ENCODE data around the gene DALRD3. TPM values are rescaled to one million over a fixed set of nuclear protein-coding genes. Genes with fewer than 3 reads are reported as not detected.
A peak's percentile ranks its signal among the peaks of the same experiment; 100 is the strongest.
"Not testable (repeated sequence)": the region's sequence is repeated elsewhere in the genome, so short reads cannot be mapped to it uniquely, and the experiment has no call there.

DALRD3 gene
- total RNA-seq, 2 donors from 2014 or later, result 24.8 to 29.8 TPM

DNA sequence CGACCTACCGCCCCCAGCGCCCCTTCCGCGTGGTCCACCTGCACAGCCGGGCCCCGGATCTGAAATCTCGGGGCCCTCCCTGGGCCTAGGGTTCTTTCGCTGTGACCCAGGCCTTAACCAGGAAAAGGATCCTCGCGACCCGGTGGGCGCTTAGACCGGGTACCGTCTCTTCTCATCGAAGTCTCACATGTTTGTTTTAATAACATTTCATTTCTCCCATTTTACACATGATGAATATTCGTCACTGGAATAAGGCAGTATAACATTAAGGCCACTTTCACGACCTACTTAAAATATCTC is 277 bp upstream of the DALRD3 start:
- H3K27ac Mint-ChIP-seq, result peak overlapping the region; percentile 85

GRCh38 chr3:49017229-49017970 is 980 bp downstream of the DALRD3 start:
- no peaks in the 10 kb centered on the region for H3K27me3 Mint-ChIP-seq (ENCODE audit: low read depth)
- no peaks in the 10 kb centered on the region for H3K9me3 Mint-ChIP-seq
- H3K4me1 Mint-ChIP-seq (ENCODE audit: low read depth), result peaks cover 37% of the 10 kb centered on the region
- no peak overlapping the region for H3K27ac Mint-ChIP-seq
- H3K36me3 Mint-ChIP-seq (ENCODE audit: insufficient read depth in 2 of 2), result peaks cover 6% of the 10 kb centered on the region in 2 donors
- ATAC-seq (replicated peaks in 1 of 2) (no peak), DNase-seq (no peak)
- H3K4me3 Mint-ChIP-seq, result peak overlapping the region; percentile 91 to 94

More for the DNA sequence above, 277 bp upstream of the DALRD3 start:
- no peaks in the 10 kb centered on the region for H3K27me3 Mint-ChIP-seq (ENCODE audit: low read depth)
- peak overlapping the region; percentile 91 to 94 for H3K4me3 Mint-ChIP-seq
- peaks cover 10 to 12% of the 10 kb centered on the region in 2 donors for H3K36me3 Mint-ChIP-seq (ENCODE audit: insufficient read depth in 2 of 2)
- peaks cover 50% of the 10 kb centered on the region for H3K4me1 Mint-ChIP-seq (ENCODE audit: low read depth)
- ATAC-seq (replicated peaks in 1 of 2), result no peak
- DNase-seq, result no peak
- no peaks in the 10 kb centered on the region for H3K9me3 Mint-ChIP-seq

DNA sequence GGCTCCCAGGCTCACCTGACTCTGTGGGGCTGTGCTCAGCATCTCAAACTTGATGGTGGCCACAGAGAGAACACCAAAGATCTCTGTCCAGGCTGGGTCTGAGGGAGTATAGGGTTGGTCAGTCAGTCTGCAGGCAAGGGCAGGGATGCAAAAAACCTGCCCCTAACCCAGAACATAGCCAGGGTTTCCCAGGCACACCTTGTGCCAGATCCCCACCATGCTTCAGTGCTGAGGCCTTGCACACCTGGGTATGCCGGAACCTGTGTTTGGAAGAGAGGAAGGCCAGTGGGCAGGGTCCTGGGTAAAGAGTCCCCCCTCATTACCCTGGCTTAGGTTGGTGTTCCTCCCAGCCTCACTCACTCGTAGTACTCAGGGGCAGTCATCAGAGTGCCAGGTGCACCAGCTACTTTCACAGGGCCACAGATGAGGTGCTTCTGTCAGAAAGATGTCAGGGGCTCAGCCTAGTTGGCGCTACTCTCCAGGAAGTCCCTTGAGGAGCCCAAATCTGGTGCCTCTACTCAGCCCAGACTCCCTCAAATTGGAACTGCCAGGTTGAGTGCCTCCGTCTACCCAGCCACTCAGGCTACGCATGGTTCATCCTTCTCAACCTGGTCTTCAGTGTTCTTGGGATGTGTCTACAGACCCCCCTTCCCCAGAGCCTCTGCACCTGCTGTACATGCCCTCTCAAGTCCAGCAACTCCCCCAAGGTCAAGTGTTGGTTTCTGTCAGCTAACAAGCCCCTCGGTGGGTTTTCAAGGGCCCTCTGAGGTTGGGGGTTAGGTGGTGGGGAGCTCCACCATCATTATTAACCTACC is 1.8 kb downstream of the DALRD3 start:
- DNase-seq, result no peak
- no peak for ATAC-seq (replicated peaks in 1 of 2)
- Mint-ChIP-seq H3K36me3 (ENCODE audit: insufficient read depth in 2 of 2) (peaks cover 7 to 9% of the 10 kb centered on the region in 2 donors), H3K27ac (no peak overlapping the region), H3K9me3 (no peaks in the 10 kb centered on the region), H3K4me1 (ENCODE audit: low read depth) (peaks cover 43% of the 10 kb centered on the region), H3K27me3 (ENCODE audit: low read depth) (no peaks in the 10 kb centered on the region), H3K4me3 (peak overlapping the region; percentile 91 to 94)

DNA sequence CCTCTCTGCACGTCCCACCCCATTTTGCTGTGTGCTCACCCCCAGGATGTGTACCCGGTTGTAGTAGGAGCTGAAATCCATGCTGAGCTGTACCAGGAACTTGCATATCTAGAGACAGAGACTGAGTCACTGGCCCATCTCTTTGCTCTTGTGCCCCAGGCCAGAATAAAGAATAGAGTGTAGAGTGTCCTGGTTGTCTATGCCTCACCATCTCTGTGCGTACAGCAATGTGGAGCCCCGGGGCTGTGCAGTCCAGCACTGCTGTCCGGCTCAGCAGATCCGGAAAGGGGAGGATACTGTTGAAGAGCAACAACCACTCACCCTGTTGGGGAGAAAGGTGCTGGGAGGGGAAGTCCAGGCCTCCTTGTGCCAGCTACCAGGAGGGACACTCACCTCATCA is 2.6 kb downstream of the DALRD3 start:
- no peak for DNase-seq
- Mint-ChIP-seq H3K9me3 (no peaks in the 10 kb centered on the region), H3K4me1 (ENCODE audit: low read depth) (peaks cover 39% of the 10 kb centered on the region), H3K36me3 (ENCODE audit: insufficient read depth in 2 of 2) (peaks cover 4 to 7% of the 10 kb centered on the region in 2 donors), H3K27ac (no peak overlapping the region), H3K4me3 (no peak overlapping the region), H3K27me3 (ENCODE audit: low read depth) (no peaks in the 10 kb centered on the region)
- ATAC-seq (replicated peaks in 1 of 2), result no peak

GRCh38 chr3:49015072-49015471 is 3.3 kb downstream of the DALRD3 start:
- Mint-ChIP-seq H3K9me3 (no peaks in the 10 kb centered on the region), H3K4me3 (no peak overlapping the region), H3K27ac (peak overlapping the region; percentile 55), H3K36me3 (ENCODE audit: insufficient read depth in 2 of 2) (peaks cover 4 to 7% of the 10 kb centered on the region in 2 donors), H3K4me1 (ENCODE audit: low read depth) (peaks cover 37% of the 10 kb centered on the region), H3K27me3 (ENCODE audit: low read depth) (no peaks in the 10 kb centered on the region)
- ATAC-seq (replicated peaks in 1 of 2), result no peak
- no peak for DNase-seq

DNA sequence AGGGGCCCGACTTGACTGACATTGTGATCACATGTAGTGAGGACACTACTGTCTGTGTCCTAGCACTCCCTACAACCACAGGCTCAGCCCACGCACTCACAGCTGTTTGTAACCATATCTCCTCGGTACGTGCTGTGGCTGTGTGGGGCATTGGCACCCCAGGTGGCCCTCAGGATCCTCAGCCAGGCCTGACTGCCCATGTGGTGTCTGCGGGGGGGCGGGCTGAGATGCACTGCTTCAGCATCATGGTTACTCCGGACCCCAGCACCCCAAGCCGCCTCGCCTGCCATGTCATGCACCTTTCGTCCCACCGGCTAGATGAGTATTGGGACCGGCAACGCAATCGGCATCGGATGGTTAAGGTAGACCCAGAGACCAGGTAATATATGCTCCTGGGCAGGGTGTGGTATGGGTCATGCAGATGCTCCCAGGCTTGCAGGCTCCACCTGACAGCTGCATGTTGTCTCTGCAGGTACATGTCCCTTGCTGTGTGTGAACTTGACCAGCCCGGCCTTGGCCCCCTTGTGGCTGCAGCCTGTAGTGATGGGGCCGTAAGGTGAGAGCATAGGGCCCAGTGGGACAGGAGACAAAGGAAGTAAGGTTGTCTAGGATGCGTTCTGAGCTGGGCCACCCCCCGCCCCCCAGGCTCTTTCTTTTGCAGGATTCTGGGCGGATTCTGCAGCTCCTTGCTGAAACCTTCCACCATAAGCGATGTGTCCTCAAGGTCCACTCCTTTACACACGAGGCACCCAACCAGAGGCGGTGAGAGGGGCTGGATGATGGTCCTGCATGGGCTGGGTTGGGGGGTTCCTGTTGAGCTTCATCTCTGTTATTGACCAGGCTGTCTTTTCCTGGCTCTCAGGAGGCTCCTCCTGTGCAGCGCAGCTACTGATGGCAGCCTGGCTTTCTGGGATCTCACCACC is 4.4 kb downstream of the DALRD3 start:
- Mint-ChIP-seq H3K4me3 (no peak overlapping the region), H3K36me3 (ENCODE audit: insufficient read depth in 2 of 2) (peaks cover 4 to 7% of the 10 kb centered on the region in 2 donors), H3K27me3 (ENCODE audit: low read depth) (no peaks in the 10 kb centered on the region), H3K27ac (no peak overlapping the region), H3K4me1 (ENCODE audit: low read depth) (peaks cover 33% of the 10 kb centered on the region), H3K9me3 (no peaks in the 10 kb centered on the region)
- ATAC-seq (replicated peaks in 1 of 2), result peak; percentile 20 to 23
- peak; percentile 58 to 64 for DNase-seq

GRCh38 chr3:49013113-49013737 is 5.2 kb downstream of the DALRD3 start:
- DNase-seq (no peak), ATAC-seq (replicated peaks in 1 of 2) (no peak)
- Mint-ChIP-seq H3K4me1 (ENCODE audit: low read depth) (peaks cover 34% of the 10 kb centered on the region), H3K4me3 (no peak overlapping the region), H3K27ac (no peak overlapping the region), H3K36me3 (ENCODE audit: insufficient read depth in 2 of 2) (peaks cover 4 to 7% of the 10 kb centered on the region in 2 donors), H3K27me3 (ENCODE audit: low read depth) (no peaks in the 10 kb centered on the region), H3K9me3 (no peaks in the 10 kb centered on the region)

- Mint-ChIP-seq H3K27ac (no peak overlapping the region), H3K9me3 (no peaks in the 10 kb centered on the region), H3K27me3 (ENCODE audit: low read depth) (no peaks in the 10 kb centered on the region), H3K36me3 (ENCODE audit: insufficient read depth in 2 of 2) (peaks cover 4 to 7% of the 10 kb centered on the region in 2 donors), H3K4me3 (no peak overlapping the region), H3K4me1 (ENCODE audit: low read depth) (peaks cover 36% of the 10 kb centered on the region)
- ATAC-seq (replicated peaks in 1 of 2) (no peak), DNase-seq (no peak)
Observed at GRCh38 chr3:49012441-49013017, 5.9 kb downstream of the DALRD3 start.

- H3K4me1 Mint-ChIP-seq (ENCODE audit: low read depth), result peaks cover 31% of the 10 kb centered on the region
- H3K9me3 Mint-ChIP-seq, result no peaks in the 10 kb centered on the region
- H3K27ac Mint-ChIP-seq, result peak overlapping the region; percentile 55
- DNase-seq (no peak), ATAC-seq (replicated peaks in 1 of 2) (no peak)
- H3K4me3 Mint-ChIP-seq, result peak overlapping the region; percentile 56
- H3K27me3 Mint-ChIP-seq (ENCODE audit: low read depth), result no peaks in the 10 kb centered on the region
- peaks cover 4 to 7% of the 10 kb centered on the region in 2 donors for H3K36me3 Mint-ChIP-seq (ENCODE audit: insufficient read depth in 2 of 2)
Observed at GRCh38 chr3:49009396-49009795, 9.0 kb downstream of the DALRD3 start.

DNA sequence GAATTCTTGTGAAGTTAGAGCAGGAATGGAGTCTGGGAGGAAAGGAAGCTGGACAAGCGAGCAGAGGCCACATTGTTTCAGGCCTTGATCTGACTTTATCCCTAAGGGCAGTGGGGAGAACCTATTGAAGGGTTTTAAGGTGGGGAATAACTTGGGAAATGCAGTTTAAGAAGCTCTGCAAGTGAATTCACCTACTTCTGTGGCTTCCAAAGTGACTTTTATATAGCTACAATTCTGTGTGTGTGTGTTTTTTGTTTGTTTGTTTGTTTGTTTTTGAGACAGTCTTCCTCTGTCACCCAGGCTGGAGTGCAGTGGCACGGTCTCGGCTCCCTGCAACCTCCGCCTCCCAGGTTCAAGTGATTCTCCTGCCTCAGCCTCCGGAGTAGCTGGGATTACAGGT is 9.8 kb downstream of the DALRD3 start:
- H3K27ac Mint-ChIP-seq, result peak overlapping the region; percentile 95
- peak overlapping the region; percentile 98 to 99 for H3K4me3 Mint-ChIP-seq
- peaks cover 31% of the 10 kb centered on the region for H3K4me1 Mint-ChIP-seq (ENCODE audit: low read depth)
- DNase-seq; H3K27me3 Mint-ChIP-seq (ENCODE audit: low read depth); H3K9me3 Mint-ChIP-seq; ATAC-seq (replicated peaks in 1 of 2); H3K36me3 Mint-ChIP-seq (ENCODE audit: insufficient read depth in 2 of 2): not testable (repeated sequence)

GRCh38 chr3:49007771-49008528 is 10.4 kb downstream of the DALRD3 start:
- H3K36me3 Mint-ChIP-seq (ENCODE audit: insufficient read depth in 2 of 2), result peaks cover 4 to 7% of the 10 kb centered on the region in 2 donors
- ATAC-seq (replicated peaks in 1 of 2), result peak; percentile 64 to 65

More at GRCh38 chr3:49007771-49008528, 10.4 kb downstream of the DALRD3 start:
- peak overlapping the region; percentile 95 for H3K27ac Mint-ChIP-seq
- peaks cover 31% of the 10 kb centered on the region for H3K4me1 Mint-ChIP-seq (ENCODE audit: low read depth)
- peak overlapping the region; percentile 98 to 99 for H3K4me3 Mint-ChIP-seq
- H3K27me3 Mint-ChIP-seq (ENCODE audit: low read depth), result no peaks in the 10 kb centered on the region
- no peaks in the 10 kb centered on the region for H3K9me3 Mint-ChIP-seq
- peak; percentile 91 to 94 for DNase-seq
